ENCODE measurements around the gene FBXL16. TPM values are rescaled to one million over a fixed set of nuclear protein-coding genes. Genes with fewer than 3 reads are reported as not detected.

FBXL16 gene
- total and polyA plus RNA-seq, 2 donors (not counting 3 experiments of a cell fraction or from before 2014, with no cell fraction given): 0.07 to 0.22 TPM

DNA sequence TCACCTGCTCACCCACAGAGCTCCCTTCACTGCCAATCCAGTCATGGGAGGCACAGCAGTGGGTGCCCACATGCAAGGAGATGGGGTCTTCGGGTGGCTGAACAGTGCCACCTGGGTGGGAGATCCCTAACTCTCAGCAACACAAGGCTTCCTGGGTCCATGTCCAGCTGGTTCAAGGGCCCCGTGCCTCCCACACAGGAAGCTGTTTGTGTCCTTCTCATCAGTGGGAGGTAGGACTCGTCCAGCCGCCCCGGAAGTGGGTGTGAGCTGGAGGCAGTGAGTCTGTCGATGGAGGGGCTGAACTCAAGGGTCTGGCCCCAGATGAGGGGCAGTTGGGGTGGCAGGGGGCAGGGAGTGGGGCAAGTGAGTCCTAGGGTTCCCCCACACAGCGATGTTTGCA, 1.6 kb downstream of the FBXL16 start:
- dilution Hi-C loops (cut with MboI; ENCODE audit: extremely low pct_ligation_motif_present, low sequenced_read_pairs): no loop called here

GRCh38 chr16:703406-703805, 2.2 kb downstream of the FBXL16 start:
- DNase-seq (ENCODE audit: low read depth, low spot score): no peak
- no peak for FAIRE-seq
- no TSS peak for BruUV-seq (replicated peaks)
- intact Hi-C loops (cut with micrococcal nuclease) (no loop called here), dilution Hi-C loops (cut with MboI; ENCODE audit: extremely low pct_ligation_motif_present, low sequenced_read_pairs) (no loop called here)
- H3K9ac ChIP-seq (replicated peaks; ENCODE audit: extremely low read depth, insufficient read depth, low read length): no peak overlapping the region
- no peaks in the 10 kb centered on the region for H3K4me1 ChIP-seq (ENCODE audit: control insufficient read depth, extremely low read depth, insufficient read depth, low read length)
- no peaks in the 10 kb centered on the region for H3K9me3 ChIP-seq (replicated peaks; ENCODE audit: control insufficient read depth, insufficient read depth, low read length)
- H4K20me1 ChIP-seq (replicated peaks; ENCODE audit: control insufficient read depth, extremely low read depth, insufficient read depth, low read length): no peaks in the 10 kb centered on the region
- no peak overlapping the region for H3K4me2 ChIP-seq (ENCODE audit: insufficient read depth, low read length)
- H3K4me3 ChIP-seq (replicated peaks in 1 of 3; ENCODE audit: insufficient read depth in 1 of 3, low read depth in 1 of 3, low read length in 3 of 3): no peak overlapping the region
- H2AFZ ChIP-seq (ENCODE audit: low read depth, low read length): no peak overlapping the region
- no peaks in the 10 kb centered on the region for H3K79me2 ChIP-seq (ENCODE audit: control insufficient read depth, insufficient read depth, low read length)
- no peaks in the 10 kb centered on the region for H3K9me1 ChIP-seq (replicated peaks; ENCODE audit: control insufficient read depth, extremely low read depth, insufficient read depth, low read length)
- ChIA-PET CTCF (interaction anchor here (0.7 to 2.7 kb wide), 6 partner anchors 9 to 82 kb away, joined by 3 to 10 read pairs (median 4); partner anchors contain the start of genes ANTKMT, METRN and WDR24), POLR2A (no interaction called here)
- no peaks in the 10 kb centered on the region for H3K36me3 ChIP-seq (ENCODE audit: control insufficient read depth in 2 of 2, extremely low read depth in 1 of 2, insufficient read depth in 2 of 2, low read length in 2 of 2)
- H3K27me3 ChIP-seq (ENCODE audit: control insufficient read depth in 2 of 2, insufficient read depth in 2 of 2, low read length in 2 of 2): peaks cover 39 to 44% of the 10 kb centered on the region in 2 experiments
- no peak overlapping the region for H3K27ac ChIP-seq (ENCODE audit: insufficient read depth, low read depth, low read length)
- TF ChIP-seq GATA2 (IDR thresholded peaks at IDR 0.05; ENCODE audit: insufficient read depth, insufficient read length, low read depth, low read length) (no peak), EZH2 (IDR thresholded peaks at IDR 0.05; ENCODE audit: borderline replicate concordance, low read depth, low read length, severe bottlenecking) (no peak), FOS (IDR thresholded peaks at IDR 0.05; ENCODE audit: borderline replicate concordance, insufficient read depth, low read length) (no peak), MYC (IDR thresholded peaks at IDR 0.05; ENCODE audit: low read depth, low read length) (no peak), POLR2A (IDR thresholded peaks at IDR 0.05; ENCODE audit: low read depth, low read length) (no peak), POLR2AphosphoS5 (IDR thresholded peaks at IDR 0.05; ENCODE audit: insufficient read depth, low read depth, low read length) (no peak), JUN (IDR thresholded peaks at IDR 0.05; ENCODE audit: borderline replicate concordance, insufficient read depth, insufficient read length, low read depth) (no peak)
- TF ChIP-seq, protein P1, sequence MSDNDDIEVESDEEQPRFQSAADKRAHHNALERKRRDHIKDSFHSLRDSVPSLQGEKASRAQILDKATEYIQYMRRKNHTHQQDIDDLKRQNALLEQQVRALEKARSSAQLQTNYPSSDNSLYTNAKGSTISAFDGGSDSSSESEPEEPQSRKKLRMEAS (IDR thresholded peaks at IDR 0.05; ENCODE audit: insufficient read depth, insufficient read length): no peak
- TF ChIP-seq, protein P2, sequence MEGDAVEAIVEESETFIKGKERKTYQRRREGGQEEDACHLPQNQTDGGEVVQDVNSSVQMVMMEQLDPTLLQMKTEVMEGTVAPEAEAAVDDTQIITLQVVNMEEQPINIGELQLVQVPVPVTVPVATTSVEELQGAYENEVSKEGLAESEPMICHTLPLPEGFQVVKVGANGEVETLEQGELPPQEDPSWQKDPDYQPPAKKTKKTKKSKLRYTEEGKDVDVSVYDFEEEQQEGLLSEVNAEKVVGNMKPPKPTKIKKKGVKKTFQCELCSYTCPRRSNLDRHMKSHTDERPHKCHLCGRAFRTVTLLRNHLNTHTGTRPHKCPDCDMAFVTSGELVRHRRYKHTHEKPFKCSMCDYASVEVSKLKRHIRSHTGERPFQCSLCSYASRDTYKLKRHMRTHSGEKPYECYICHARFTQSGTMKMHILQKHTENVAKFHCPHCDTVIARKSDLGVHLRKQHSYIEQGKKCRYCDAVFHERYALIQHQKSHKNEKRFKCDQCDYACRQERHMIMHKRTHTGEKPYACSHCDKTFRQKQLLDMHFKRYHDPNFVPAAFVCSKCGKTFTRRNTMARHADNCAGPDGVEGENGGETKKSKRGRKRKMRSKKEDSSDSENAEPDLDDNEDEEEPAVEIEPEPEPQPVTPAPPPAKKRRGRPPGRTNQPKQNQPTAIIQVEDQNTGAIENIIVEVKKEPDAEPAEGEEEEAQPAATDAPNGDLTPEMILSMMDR (IDR thresholded peaks at IDR 0.05; ENCODE audit: extremely low read depth in 1 of 2, insufficient read depth in 1 of 2, low read depth in 1 of 2, low read length in 2 of 2): no peak

More for the DNA sequence above, 1.6 kb downstream of the FBXL16 start:
- Histone ChIP-seq H3K27ac (ENCODE audit: insufficient read depth, low read depth, low read length) (no peak overlapping the region), H3K9me3 (replicated peaks; ENCODE audit: control insufficient read depth, insufficient read depth, low read length) (no peaks in the 10 kb centered on the region), H2AFZ (ENCODE audit: low read depth, low read length) (no peak overlapping the region), H3K9me1 (replicated peaks; ENCODE audit: control insufficient read depth, extremely low read depth, insufficient read depth, low read length) (no peaks in the 10 kb centered on the region), H3K4me2 (ENCODE audit: insufficient read depth, low read length) (no peak overlapping the region), H3K36me3 (ENCODE audit: control insufficient read depth in 2 of 2, extremely low read depth in 1 of 2, insufficient read depth in 2 of 2, low read length in 2 of 2) (no peaks in the 10 kb centered on the region), H3K4me1 (ENCODE audit: control insufficient read depth, extremely low read depth, insufficient read depth, low read length) (no peaks in the 10 kb centered on the region), H3K9ac (replicated peaks; ENCODE audit: extremely low read depth, insufficient read depth, low read length) (no peak overlapping the region), H3K27me3 (ENCODE audit: control insufficient read depth in 2 of 2, insufficient read depth in 2 of 2, low read length in 2 of 2) (peaks cover 39 to 44% of the 10 kb centered on the region in 2 experiments), H3K79me2 (ENCODE audit: control insufficient read depth, insufficient read depth, low read length) (no peaks in the 10 kb centered on the region), H3K4me3 (replicated peaks in 1 of 3; ENCODE audit: insufficient read depth in 1 of 3, low read depth in 1 of 3, low read length in 3 of 3) (no peak overlapping the region), H4K20me1 (replicated peaks; ENCODE audit: control insufficient read depth, extremely low read depth, insufficient read depth, low read length) (no peaks in the 10 kb centered on the region)
- TF ChIP-seq MYC (IDR thresholded peaks at IDR 0.05; ENCODE audit: low read depth, low read length): no peak
- TF ChIP-seq GATA2 (IDR thresholded peaks at IDR 0.05; ENCODE audit: insufficient read depth, insufficient read length, low read depth, low read length): no peak
- no peak for TF ChIP-seq JUN (IDR thresholded peaks at IDR 0.05; ENCODE audit: borderline replicate concordance, insufficient read depth, insufficient read length, low read depth)
- no peak for TF ChIP-seq POLR2A (IDR thresholded peaks at IDR 0.05; ENCODE audit: low read depth, low read length)
- TF ChIP-seq EZH2 (IDR thresholded peaks at IDR 0.05; ENCODE audit: borderline replicate concordance, low read depth, low read length, severe bottlenecking): no peak
- no peak for TF ChIP-seq POLR2AphosphoS5 (IDR thresholded peaks at IDR 0.05; ENCODE audit: insufficient read depth, low read depth, low read length)
- TF ChIP-seq, protein P1 (IDR thresholded peaks at IDR 0.05; ENCODE audit: insufficient read depth, insufficient read length): no peak
- DNase-seq (ENCODE audit: low read depth, low spot score) (no peak), FAIRE-seq (no peak)
- ChIA-PET CTCF (interaction anchor here (0.7 to 2.7 kb wide), 5 partner anchors 11 to 81 kb away, joined by 3 to 10 read pairs (median 4); partner anchors contain the start of genes ANTKMT, METRN and WDR24), POLR2A (no interaction called here)
- intact Hi-C loops (cut with micrococcal nuclease): no loop called here
- no TSS peak for BruUV-seq (replicated peaks)
